GM12891 (cell line): Measurements from ENCODE around the gene TMEM255B.

Experiments used
- PAX5 ChIP-seq: IDR thresholded peaks from 2 replicates; pipeline ENCODE4 v1.6.1; 2011; ENCODE audit warnings: low read length, moderate library complexity, mild to moderate bottlenecking; ENCODE audit not compliant: insufficient read depth, severe bottlenecking
- POLR2A ChIP-seq: IDR thresholded peaks from 2 replicates; pipeline ENCODE4 v1.6.1; 2011; ENCODE audit warnings: low read depth, low read length, control low read depth
- POLR2AphosphoS5 ChIP-seq: IDR thresholded peaks from 2 replicates; pipeline ENCODE4 v1.6.1; 2011; ENCODE audit warnings: low read depth, low read length, control low read depth
- POU2F2 ChIP-seq: IDR thresholded peaks from 2 replicates; pipeline ENCODE4 v1.6.1; 2011; ENCODE audit warnings: low read depth, mild to moderate bottlenecking, control low read depth, low read length, moderate library complexity
- SPI1 ChIP-seq: IDR thresholded peaks from 2 replicates; pipeline ENCODE4 v1.6.1; 2011; ENCODE audit warnings: low read depth, low read length, control low read depth
- TAF1 ChIP-seq: IDR thresholded peaks from 2 replicates; pipeline ENCODE4 v1.6.1; 2011; ENCODE audit warnings: low read depth, low read length, control low read depth

- TF ChIP-seq POLR2A (no peak), POLR2AphosphoS5 (no peak), TAF1 (no peak), PAX5 (no peak), SPI1 (no peak), POU2F2 (no peak)
These were observed 46.5 kb downstream of the TMEM255B start for GRCh38 chr13:113805431-113806103.
